HFFc6 (cell line): ENCODE measurements around the gene ADAMTSL5. TPM values are rescaled to one million over a fixed set of nuclear protein-coding genes. Genes with fewer than 3 reads are reported as not detected.

Experiments
- DNase-seq: peaks from one replicate; pipeline ENCODE4 v3.0.0-alpha.2; 2018
- H3K27ac Mint-ChIP-seq: 2 replicates; pipeline ENCODE4 v1.8.0; 2020; ENCODE audit warnings: mild to moderate bottlenecking, mixed read lengths
- H3K27me3 Mint-ChIP-seq: 2 replicates; pipeline ENCODE4 v1.8.0; 2021; ENCODE audit warnings: mild to moderate bottlenecking, moderate library complexity, mixed read lengths; ENCODE audit not compliant: insufficient read depth
- H3K36me3 Mint-ChIP-seq: 2 replicates; pipeline ENCODE4 v1.8.0; 2021; ENCODE audit warnings: low read depth, mixed read lengths
- H3K4me1 Mint-ChIP-seq: 2 replicates; pipeline ENCODE4 v1.8.0; 2020; ENCODE audit warnings: low read depth, mixed read lengths
- H3K4me3 Mint-ChIP-seq: 2 replicates; pipeline ENCODE4 v1.8.0; 2020; ENCODE audit warnings: mild to moderate bottlenecking, moderate library complexity, mixed read lengths
- H3K9me3 Mint-ChIP-seq: 2 replicates; pipeline ENCODE4 v1.8.0; 2020; ENCODE audit warnings: mild to moderate bottlenecking, mixed read lengths
- total RNA-seq, 6 experiments: library from RNA; stranded (reverse); fragmentation: NEBNext Ultra II Directional; extraction: Animal tissue kit (Norgen Biotek cat#: 25700); gene quantifications; 2 replicates in 1 of 6; 3 replicates in 5 of 6; pipeline ENCODE4 v1.2.3, GENCODE V29; 2021
- TF ChIP-seq, protein P1 (sequence below): fragments of 200-600 bp; sonication (generic); IDR thresholded peaks from 2 replicates; pipeline ENCODE4 v1.5.0; 2021; ENCODE audit warnings: antibody characterized with exemption, mild to moderate bottlenecking

Gene ADAMTSL5
- total RNA-seq, 6 experiments from 2014 or later: 14.9 to 20.5 (median 16.2) TPM

DNA sequence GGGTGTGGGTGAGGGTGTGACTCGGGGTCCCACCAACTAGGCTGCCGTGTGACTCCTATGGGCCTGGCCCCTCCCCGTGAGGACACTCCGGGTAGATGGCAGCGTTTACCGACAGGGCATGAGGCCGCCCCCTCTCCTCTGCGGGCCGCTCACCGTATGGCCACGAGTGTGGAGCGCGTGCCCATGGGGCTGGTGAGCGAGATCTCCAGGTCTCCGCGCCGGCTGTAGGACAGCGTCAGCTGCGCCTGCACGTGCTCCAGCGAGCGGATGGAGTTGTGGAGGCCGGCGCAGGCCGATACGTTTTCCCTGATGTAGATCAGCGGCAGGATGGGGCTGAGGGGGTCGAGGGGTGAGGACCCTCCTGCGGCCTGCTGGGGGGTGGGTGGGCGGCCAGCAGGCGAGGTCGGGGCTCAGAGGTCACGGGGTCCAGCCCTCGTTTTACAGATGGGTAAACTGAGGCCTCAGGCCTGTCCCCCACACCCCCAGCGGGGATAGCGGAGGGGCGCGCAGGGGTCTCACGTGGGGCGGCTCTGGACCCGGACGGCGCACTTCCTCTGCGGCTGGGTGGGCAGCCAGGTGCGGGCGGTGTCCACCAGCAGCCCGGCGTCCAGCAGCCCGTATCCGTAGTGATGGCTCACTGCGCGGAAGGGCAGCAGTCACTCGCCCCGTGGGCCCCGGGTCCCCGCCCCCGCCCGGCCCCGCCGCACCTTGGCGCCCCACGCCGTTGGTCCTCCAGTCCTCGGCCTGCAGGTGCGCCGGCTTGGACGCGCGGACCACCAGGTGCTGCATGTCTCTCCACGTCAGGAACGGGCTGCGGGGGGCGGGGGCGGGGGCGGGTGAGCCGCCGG, 29.5 kb downstream of the ADAMTSL5 start:
- H3K4me1 Mint-ChIP-seq: peaks cover 6% of the 10 kb centered on the region
- no peak overlapping the region for H3K27ac Mint-ChIP-seq
- TF ChIP-seq, protein P1, sequence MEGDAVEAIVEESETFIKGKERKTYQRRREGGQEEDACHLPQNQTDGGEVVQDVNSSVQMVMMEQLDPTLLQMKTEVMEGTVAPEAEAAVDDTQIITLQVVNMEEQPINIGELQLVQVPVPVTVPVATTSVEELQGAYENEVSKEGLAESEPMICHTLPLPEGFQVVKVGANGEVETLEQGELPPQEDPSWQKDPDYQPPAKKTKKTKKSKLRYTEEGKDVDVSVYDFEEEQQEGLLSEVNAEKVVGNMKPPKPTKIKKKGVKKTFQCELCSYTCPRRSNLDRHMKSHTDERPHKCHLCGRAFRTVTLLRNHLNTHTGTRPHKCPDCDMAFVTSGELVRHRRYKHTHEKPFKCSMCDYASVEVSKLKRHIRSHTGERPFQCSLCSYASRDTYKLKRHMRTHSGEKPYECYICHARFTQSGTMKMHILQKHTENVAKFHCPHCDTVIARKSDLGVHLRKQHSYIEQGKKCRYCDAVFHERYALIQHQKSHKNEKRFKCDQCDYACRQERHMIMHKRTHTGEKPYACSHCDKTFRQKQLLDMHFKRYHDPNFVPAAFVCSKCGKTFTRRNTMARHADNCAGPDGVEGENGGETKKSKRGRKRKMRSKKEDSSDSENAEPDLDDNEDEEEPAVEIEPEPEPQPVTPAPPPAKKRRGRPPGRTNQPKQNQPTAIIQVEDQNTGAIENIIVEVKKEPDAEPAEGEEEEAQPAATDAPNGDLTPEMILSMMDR: no peak
- DNase-seq: no peak
- peaks cover 3% of the 10 kb centered on the region; the same call in 1 of the 2 replicates for H3K27me3 Mint-ChIP-seq
- H3K36me3 Mint-ChIP-seq: no peaks in the 10 kb centered on the region; the same call in 1 of the 2 replicates
- H3K9me3 Mint-ChIP-seq: no peaks in the 10 kb centered on the region
- H3K4me3 Mint-ChIP-seq: no peak overlapping the region

- peaks cover 3% of the 10 kb centered on the region; the same call in 1 of the 2 replicates for H3K27me3 Mint-ChIP-seq
- no peak for DNase-seq
- peaks cover 6% of the 10 kb centered on the region for H3K4me1 Mint-ChIP-seq
- H3K9me3 Mint-ChIP-seq: no peaks in the 10 kb centered on the region
- TF ChIP-seq, protein P1: no peak
- H3K4me3 Mint-ChIP-seq: no peak overlapping the region
- no peaks in the 10 kb centered on the region; the same call in 1 of the 2 replicates for H3K36me3 Mint-ChIP-seq
- H3K27ac Mint-ChIP-seq: no peak overlapping the region
These were observed 30.3 kb downstream of the ADAMTSL5 start for GRCh38 chr19:1482361-1483130.

GRCh38 chr19:1481893-1482360, 30.9 kb downstream of the ADAMTSL5 start:
- H3K36me3 Mint-ChIP-seq: no peaks in the 10 kb centered on the region; the same call in 1 of the 2 replicates
- H3K4me1 Mint-ChIP-seq: peaks cover 11% of the 10 kb centered on the region
- DNase-seq: no peak
- peaks cover 3% of the 10 kb centered on the region; the same call in 1 of the 2 replicates for H3K27me3 Mint-ChIP-seq
- TF ChIP-seq, protein P1: no peak
- H3K9me3 Mint-ChIP-seq: no peaks in the 10 kb centered on the region
- H3K27ac Mint-ChIP-seq: no peak overlapping the region
- H3K4me3 Mint-ChIP-seq: no peak overlapping the region

DNA sequence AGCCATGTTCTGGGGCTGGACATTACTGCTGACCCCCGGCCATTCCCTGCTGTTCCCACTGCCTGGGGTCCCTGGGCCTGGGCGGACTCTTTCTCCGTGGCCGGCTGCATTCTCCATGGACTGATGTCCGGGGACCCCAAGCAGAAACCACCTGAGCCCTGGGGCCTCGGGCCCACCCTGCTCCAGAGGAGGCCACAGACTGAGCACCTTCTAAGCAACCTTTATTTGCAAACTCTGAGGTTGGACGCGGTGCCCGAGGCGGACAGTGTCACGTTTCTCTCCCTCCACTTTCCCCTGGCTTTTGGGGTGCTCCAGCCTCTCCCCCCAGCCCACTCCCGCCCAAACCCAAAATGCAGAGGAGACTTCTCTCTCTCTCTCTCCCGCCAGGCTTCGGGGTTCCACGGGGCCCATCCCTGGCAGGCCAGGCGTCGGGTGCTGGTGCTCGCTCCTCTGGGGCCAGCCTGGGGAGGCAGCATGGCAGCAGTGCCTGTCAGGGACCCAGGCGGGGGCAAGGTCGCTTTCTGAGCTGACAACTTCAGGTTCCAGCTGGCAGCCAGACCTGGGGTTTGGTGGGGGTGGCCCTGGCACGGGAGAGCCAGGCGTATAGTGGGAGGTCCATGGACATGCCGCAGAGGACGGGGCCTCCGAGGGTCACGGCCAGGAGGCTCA, 31.5 kb downstream of the ADAMTSL5 start:
- Mint-ChIP-seq H3K4me3 (no peak overlapping the region), H3K9me3 (no peaks in the 10 kb centered on the region), H3K27ac (no peak overlapping the region), H3K27me3 (peaks cover 3% of the 10 kb centered on the region; the same call in 1 of the 2 replicates), H3K36me3 (no peaks in the 10 kb centered on the region; the same call in 1 of the 2 replicates), H3K4me1 (peaks cover 11% of the 10 kb centered on the region)
- DNase-seq: no peak
- TF ChIP-seq, protein P1: no peak
